GM23338 (cell line): ENCODE data around the gene CLCN6.

Experiments used
- CREB1 ChIP-seq: fragments of 250-450 bp; sonication (Bioruptor Pico); IDR thresholded peaks from 2 replicates; pipeline ENCODE4 v1.5.0; 2020; ENCODE audit warnings: low read depth, mild to moderate bottlenecking, moderate library complexity
- EZH2 ChIP-seq: fragments of 200-600 bp; sonication (generic); IDR thresholded peaks from one replicate; pipeline ENCODE4 v1.8.0; 2017; ENCODE audit warnings: antibody characterized with exemption, mild to moderate bottlenecking, low read depth; ENCODE audit not compliant: unreplicated experiment
- EZH2phosphoT487 ChIP-seq: fragments of 200-600 bp; sonication (generic); IDR thresholded peaks from one replicate; pipeline ENCODE4 v1.8.1; 2018; ENCODE audit warnings: antibody characterized with exemption; ENCODE audit not compliant: unreplicated experiment
- JUNB ChIP-seq: IDR thresholded peaks from one replicate; pipeline ENCODE4 v1.6.1; 2016; ENCODE audit warnings: antibody characterized with exemption; ENCODE audit not compliant: unreplicated experiment
- NANOG ChIP-seq: IDR thresholded peaks from 2 replicates; pipeline ENCODE4 v1.6.1; 2016; ENCODE audit warnings: antibody characterized with exemption, borderline replicate concordance
- POLR2AphosphoS5 ChIP-seq: IDR thresholded peaks from 2 replicates; pipeline ENCODE4 v1.6.1; 2016; ENCODE audit warnings: antibody characterized with exemption, low read depth
- ZNF331 ChIP-seq: fragments of 250-450 bp; sonication (Bioruptor Pico); IDR thresholded peaks from 2 replicates; pipeline ENCODE4 v1.5.0; 2020; ENCODE audit warnings: low read depth, mild to moderate bottlenecking, moderate library complexity
- TF ChIP-seq, protein P1 (sequence below), 2 experiments: fragments of 200-600 bp in 1 of 2; sonication (generic) in 1 of 2; conservative IDR thresholded peaks; 2 replicates each; pipeline versions ENCODE4 v1.5.1 to v1.6.1; 2016 to 2017; ENCODE audit warnings: antibody characterized with exemption in 2 of 2, low read depth in 2 of 2, mild to moderate bottlenecking in 2 of 2, moderate library complexity in 1 of 2
- TF ChIP-seq, protein P2 (sequence below): IDR thresholded peaks from one replicate; pipeline ENCODE4 v1.6.1; 2018; ENCODE audit warnings: antibody characterized with exemption; ENCODE audit not compliant: unreplicated experiment
- TF ChIP-seq, protein P3 (sequence below): IDR thresholded peaks from 2 replicates; pipeline ENCODE4 v1.6.1; 2016; ENCODE audit warnings: antibody characterized with exemption

DNA sequence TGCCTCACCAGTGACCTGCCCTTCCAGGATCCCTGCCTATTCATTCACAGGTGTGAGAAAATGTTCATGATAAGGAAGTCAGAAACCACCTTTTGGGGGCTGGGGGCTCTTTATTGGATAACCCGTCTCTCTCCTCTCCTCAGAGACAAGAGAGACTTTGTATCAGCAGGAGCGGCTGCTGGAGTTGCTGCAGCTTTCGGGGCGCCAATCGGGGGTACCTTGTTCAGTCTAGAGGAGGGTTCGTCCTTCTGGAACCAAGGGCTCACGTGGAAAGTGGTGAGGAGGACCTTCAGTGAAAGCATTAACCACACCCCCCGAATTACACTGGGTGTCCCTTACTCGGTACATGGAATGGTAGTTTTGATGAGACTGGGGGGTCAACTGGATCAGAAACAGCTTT lies 21.0 kb downstream of the CLCN6 start:
- TF ChIP-seq EZH2 = no peak
- TF ChIP-seq, protein P1, sequence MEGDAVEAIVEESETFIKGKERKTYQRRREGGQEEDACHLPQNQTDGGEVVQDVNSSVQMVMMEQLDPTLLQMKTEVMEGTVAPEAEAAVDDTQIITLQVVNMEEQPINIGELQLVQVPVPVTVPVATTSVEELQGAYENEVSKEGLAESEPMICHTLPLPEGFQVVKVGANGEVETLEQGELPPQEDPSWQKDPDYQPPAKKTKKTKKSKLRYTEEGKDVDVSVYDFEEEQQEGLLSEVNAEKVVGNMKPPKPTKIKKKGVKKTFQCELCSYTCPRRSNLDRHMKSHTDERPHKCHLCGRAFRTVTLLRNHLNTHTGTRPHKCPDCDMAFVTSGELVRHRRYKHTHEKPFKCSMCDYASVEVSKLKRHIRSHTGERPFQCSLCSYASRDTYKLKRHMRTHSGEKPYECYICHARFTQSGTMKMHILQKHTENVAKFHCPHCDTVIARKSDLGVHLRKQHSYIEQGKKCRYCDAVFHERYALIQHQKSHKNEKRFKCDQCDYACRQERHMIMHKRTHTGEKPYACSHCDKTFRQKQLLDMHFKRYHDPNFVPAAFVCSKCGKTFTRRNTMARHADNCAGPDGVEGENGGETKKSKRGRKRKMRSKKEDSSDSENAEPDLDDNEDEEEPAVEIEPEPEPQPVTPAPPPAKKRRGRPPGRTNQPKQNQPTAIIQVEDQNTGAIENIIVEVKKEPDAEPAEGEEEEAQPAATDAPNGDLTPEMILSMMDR (conservative IDR thresholded peaks at IDR 0.05; ENCODE audit: low read depth in 2 of 2) = no peak
- TF ChIP-seq POLR2AphosphoS5 = no peak
- TF ChIP-seq, protein P2, sequence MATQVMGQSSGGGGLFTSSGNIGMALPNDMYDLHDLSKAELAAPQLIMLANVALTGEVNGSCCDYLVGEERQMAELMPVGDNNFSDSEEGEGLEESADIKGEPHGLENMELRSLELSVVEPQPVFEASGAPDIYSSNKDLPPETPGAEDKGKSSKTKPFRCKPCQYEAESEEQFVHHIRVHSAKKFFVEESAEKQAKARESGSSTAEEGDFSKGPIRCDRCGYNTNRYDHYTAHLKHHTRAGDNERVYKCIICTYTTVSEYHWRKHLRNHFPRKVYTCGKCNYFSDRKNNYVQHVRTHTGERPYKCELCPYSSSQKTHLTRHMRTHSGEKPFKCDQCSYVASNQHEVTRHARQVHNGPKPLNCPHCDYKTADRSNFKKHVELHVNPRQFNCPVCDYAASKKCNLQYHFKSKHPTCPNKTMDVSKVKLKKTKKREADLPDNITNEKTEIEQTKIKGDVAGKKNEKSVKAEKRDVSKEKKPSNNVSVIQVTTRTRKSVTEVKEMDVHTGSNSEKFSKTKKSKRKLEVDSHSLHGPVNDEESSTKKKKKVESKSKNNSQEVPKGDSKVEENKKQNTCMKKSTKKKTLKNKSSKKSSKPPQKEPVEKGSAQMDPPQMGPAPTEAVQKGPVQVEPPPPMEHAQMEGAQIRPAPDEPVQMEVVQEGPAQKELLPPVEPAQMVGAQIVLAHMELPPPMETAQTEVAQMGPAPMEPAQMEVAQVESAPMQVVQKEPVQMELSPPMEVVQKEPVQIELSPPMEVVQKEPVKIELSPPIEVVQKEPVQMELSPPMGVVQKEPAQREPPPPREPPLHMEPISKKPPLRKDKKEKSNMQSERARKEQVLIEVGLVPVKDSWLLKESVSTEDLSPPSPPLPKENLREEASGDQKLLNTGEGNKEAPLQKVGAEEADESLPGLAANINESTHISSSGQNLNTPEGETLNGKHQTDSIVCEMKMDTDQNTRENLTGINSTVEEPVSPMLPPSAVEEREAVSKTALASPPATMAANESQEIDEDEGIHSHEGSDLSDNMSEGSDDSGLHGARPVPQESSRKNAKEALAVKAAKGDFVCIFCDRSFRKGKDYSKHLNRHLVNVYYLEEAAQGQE = no peak
- no peak for TF ChIP-seq EZH2phosphoT487
- no peak for TF ChIP-seq CREB1 (CRISPR knock-in tag)
- TF ChIP-seq, protein P3, sequence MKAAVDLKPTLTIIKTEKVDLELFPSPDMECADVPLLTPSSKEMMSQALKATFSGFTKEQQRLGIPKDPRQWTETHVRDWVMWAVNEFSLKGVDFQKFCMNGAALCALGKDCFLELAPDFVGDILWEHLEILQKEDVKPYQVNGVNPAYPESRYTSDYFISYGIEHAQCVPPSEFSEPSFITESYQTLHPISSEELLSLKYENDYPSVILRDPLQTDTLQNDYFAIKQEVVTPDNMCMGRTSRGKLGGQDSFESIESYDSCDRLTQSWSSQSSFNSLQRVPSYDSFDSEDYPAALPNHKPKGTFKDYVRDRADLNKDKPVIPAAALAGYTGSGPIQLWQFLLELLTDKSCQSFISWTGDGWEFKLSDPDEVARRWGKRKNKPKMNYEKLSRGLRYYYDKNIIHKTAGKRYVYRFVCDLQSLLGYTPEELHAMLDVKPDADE = no peak
- no peak for TF ChIP-seq ZNF331 (CRISPR knock-in tag)
- no peak for TF ChIP-seq NANOG
- TF ChIP-seq JUNB = no peak
